ENCODE results near the gene DSCAM.
A peak's percentile ranks its signal among the peaks of the same experiment; 100 is the strongest.

The DSCAM gene

DNA sequence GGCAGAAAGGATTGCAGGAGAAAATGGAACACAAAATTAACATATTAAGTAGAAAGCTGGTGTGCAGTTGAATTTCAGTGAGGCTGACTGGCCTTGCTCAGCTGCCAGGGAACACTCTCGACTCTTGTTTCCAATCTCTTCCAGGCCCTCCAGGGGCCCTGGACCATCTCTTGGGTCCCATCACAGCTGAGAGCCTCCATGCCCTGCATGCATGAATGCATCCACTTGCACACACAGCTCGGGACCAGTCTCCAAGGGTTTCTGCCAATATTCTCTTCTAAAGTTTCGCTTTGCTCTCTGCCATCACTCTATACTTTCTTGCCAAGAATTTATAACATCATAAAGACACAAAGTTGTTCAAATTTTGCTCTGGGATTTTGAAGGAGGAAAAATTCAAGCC is 200.3 kb downstream of the DSCAM start:
- DNase-seq, result no peak

DNA sequence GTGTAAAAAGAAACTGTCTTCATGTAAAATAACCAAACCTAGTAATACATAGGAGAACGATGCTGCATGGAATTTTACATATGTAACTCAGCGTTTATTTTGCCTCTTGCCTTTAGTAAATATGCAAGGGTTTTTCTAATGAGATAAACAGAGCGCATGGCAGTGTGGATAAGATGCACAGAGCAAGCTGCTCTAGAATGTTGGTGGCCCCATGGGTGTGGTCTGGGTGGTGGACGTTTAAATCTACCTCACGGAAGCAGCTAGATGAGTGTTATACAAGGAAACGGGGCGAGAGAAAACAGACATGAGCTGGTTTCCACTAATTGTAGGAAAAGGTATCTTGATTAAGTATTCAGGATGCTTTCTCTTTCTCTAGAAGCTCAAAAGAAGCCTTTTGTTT is 205.9 kb downstream of the DSCAM start:
- DNase-seq, result no peak

DNA sequence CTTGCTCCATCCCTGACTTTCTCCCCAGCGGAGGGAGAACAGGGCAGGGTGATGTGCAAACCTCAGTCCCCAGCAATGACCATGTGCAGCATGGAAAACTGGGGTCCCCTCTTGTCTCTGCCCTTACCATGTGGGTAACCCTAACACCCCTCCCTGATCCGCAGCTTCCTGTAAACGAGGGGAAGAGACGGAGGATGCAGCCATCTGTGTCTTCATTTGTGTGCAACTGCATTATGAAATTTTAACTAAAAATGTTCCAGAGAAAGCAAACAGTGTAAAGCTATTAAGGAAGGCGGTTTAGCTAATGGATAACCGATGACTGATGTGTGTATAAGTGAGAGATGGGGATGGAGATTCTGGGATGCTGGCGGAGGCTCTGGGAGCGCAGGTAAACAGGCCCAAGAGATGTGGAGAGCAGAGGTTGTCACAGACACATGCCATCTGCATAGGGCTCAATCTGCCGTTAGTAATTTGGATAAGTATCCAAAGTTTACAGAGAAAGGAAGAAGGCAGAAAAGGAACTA is 206.6 kb downstream of the DSCAM start:
- DNase-seq, result no peak

DNA sequence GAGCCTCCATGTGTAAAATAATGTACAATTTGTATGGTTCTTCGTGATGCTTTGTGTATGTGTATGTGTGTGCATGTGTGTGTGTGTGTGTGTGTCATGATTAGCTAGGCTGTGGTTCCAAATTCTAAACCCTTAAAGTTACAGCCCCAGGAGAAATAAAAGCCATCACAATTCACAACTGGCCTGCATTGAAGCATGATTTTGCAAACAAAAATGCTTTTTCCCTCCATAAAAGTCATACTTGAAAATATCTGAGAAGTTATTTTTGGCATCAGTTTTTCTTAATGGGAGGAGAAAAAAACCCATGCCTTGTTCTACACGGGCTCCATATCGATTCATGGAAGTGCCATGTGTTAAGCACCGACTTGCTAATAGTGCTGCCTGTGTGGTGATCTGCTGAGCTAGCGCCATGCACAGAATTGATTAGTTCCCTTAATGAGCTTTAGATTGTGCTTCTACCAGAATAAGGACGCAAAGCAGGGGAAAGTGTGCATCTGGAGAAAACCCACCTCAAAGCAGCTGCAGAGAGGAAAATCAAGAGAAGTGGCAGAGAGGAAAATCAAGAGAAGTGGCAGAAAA is 207.3 kb downstream of the DSCAM start:
- no peak for DNase-seq

DNA sequence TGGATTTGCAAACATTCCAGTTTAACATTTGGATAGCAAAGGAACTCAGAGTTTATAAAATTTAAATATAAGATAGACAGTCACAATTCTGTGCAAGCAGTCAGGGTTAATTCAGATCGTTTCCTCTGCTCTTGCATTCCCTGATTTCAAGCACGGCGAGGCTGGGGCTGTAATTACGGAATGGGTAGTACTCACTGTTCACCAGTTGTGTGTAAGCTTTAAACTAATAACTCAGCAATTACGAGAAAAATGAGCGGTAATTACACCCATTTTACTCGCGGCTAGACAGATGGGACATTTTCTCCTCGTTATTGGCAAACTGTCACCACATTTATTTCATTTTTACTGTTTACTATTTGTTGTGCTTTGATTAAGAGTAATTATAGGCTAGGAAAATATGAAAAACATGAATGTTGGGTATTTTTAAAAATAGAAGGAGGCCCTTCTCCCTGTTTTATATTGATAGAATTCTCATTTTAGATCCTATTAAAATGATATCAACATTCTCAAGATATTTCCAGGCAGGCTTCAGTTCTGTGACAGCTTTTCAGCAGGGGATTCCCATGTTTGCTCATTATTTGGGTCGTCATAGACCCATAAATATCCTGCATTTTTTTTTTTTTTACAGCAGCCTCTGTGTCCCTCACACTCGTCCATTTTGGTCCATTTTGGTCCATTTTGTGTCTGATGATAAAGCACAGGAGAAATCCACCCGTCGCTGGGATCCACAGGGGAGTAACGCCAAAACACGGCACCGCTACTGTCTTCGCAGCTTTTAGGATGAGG is 208.3 kb downstream of the DSCAM start:
- DNase-seq, result no peak

DNA sequence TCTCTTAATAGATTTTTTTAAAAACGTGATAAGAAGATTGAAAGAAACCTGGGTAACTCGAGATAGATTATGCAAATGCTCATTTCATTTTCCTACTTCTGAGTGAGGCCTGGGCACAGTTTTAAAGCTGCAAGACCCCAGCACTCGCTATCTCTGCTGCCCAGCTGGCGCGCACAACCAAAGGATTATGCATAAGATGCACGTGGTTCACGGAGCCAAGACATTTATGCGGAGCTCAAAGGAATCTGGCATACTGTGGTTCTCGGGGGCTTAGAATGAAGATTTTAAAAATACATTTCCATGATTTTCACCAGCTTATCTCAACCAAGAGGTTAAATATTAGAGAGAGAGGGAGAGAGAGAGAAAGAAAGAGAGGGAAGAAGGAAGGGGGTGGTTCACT is 210.9 kb downstream of the DSCAM start:
- DNase-seq, result no peak

DNA sequence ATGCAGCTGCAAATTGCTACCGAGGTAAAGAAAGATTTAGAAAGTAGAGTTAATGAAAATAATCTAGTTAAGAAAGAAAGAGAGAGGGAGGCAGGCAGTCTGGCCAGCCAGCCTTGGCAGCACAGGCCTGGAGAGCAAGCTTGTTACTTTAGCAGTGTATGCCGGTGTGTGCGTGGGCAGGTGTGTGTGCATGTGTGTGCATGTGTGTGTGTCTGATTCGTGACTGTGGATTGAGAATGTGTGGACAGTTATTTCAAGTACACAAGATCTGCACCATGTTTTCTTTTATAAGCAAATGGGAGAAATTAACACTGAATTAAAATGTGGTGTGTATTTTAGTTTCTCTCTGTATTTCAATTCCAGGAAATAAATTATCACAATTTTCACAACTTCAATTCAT is 211.6 kb downstream of the DSCAM start:
- no peak for DNase-seq

DNA sequence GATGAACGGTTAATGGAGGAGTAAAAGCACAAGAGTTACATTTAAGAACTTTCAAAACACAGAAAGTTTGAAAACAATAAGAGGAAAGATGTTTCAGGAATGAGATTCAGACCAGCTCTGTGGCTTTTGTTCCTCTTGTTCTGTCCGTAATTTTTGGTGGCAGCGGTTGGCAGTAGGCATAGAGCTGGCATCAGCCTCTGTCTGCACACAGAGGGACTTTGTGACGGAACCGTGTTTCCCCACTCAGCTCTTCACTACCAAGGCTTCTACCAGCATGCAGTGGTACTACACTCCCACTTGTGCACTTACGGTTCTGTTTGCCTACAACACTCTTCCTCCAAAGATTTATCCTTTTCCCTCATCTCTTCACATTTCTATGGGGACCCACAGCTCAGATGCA is 212.8 kb downstream of the DSCAM start:
- no peak for DNase-seq

DNA sequence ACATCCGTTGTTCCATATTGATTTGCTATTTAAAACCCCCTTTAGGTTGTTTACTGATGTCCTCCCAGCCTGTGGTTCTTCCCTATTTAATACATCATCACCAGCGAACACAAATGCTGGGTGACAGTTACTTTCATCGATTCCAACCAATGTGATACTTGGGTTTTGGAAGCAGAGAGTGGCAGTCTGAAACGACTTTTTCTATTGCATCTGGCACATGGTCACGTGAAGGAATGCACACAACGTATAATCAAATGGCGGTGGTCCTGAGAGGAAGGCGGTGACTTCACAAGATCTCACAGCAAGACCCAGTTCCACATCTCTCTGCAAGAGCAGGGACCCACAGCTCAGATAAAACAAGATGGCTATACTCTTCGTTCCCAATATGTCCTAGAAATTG is 213.9 kb downstream of the DSCAM start:
- no peak for DNase-seq

DNA sequence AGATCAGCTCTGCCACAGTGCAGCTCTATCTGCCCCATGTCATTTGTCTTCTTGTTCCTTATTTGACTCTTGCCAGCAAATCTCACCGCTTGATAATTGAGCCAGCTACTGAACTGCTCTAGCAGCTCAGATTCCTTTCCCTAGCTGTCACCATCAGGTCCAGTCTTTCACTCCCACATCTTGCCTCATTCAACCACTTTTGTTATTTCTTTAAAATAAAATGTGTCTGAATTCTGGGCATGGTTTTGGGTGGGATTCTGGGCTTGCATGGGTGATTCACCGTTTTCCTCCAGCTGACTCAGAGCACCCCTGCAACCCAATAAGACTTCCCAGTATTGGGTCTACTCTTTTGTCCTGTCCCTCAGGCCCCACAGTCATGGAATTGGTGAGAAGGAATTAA is 215.7 kb downstream of the DSCAM start:
- DNase-seq, result peak; percentile 9

DNA sequence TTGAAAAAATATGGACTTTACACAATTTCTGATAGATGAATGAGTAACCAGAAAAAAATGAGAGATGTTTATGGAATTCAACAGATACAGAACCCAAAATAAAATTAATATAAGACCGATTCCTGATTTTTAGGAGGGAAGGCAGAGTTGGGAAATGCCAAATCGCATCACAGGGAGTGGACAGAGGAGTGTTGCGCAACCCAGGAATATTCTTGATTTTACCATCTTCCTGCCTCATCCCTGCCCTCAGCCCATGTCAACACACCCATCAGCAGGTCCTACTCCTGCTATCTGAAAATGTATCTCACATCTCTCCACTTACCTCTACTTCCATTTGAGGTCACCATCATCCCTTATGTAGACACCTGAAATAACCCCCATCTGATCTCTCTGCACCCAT is 221.0 kb downstream of the DSCAM start:
- DNase-seq, result no peak

DNA sequence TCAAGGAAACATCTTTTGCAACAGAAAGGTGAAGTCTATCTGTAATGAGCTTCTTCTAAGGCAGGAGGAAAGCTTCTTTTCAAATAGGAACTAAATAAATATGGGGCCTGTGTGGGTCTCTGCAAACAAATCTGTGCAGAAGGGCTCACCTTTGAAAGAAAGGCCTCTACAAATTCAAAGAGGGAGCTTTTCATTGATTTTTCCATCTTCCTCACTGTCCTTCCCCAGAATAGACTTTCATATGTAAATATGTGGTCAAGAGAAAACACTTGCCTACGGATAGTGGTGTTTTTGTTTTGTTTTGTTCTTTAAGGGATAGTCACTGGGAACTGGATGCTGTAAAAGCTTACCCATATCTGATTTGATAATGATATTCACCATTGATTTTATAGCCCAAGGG is 223.4 kb downstream of the DSCAM start:
- no peak for DNase-seq

DNA sequence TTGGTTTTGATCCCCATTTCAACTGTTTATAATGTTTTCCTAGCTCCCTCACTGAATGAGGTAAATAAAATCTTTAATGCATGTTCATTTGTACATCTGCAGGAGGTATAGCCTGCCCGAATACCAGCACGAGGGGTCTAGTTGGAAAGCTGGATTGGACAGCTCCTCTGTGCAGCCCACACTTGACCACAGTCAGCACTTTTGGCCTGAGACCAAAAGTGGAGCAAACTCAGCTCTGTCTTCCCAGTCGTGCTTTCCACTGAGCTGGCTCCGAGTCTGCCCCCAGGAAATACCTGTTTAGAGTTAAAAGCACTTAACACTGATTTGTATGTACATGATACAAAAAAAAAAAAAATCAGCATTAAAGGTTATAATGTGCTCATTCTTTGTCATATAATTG is 224.4 kb downstream of the DSCAM start:
- DNase-seq, result no peak

DNA sequence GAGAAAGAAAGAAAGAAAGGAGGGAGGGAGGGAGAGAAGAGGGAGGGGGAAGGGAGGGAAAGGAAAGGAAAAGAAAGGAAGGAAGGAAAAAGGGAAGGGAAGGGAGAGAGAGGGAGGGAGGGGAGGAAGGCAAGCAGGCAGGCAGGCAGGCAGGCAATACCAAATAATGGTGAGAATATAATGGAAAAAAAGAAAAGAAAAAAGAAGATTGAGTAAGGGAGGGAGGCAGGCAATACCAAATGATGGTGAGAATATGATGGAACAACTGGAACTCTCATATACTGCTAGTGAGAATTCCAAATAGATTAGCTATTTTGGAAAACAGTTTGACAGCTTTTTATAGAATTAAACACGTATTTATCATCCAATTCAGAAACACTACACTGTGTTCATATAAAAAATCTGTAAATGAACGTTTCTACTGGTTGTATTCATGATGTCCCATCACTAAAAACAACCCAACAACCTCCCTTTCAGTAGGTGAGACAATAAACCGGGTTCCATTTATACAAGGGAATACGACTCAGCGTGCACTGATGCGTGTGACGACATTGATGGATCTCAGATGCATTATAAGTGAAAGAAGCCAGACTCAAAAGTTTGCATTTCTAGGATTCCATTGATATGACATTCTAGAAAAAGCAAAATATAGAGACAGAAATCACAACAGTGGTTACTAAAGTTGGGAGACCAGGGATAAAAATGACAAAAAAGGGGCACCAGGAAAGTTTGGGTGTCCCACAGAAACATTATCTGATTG is 226.4 kb downstream of the DSCAM start:
- no peak for DNase-seq

DNA sequence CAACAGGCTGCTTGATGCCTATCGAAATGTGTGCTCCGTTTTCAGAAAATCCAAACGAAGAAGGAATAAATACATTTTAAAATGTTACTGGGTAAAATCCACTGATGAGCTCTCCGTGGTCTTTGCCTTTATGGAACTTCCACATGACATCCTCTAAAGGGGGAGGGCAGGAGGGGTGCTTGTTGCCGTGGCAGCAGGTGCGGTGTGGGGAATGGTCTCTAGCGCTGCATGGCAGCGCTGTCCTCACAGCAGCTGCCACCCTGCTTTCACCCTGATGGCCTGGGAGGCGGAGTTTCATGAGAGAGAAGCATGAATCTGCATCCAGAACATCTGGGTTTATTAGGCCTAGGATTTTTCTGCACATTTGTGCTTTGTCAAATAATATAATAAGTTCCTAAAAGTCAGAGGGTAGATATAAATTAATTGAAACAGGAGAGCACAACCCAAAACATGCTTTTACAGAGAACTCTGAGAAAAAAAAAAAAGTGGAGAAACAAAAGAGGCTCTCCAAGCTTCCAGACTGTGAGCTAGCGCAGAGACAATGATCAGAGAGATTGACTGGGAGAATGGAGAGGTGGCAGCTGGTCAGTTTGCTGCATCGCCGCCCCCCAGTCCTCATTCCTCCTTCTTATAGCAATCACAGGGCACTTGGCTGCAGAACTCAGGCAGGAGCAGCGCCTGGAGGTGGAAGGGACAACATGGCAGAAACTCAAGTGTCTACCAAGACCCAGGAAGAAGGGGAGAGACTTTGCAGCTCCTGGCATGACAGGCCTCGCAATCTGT is 228.6 kb downstream of the DSCAM start:
- no peak for DNase-seq

DNA sequence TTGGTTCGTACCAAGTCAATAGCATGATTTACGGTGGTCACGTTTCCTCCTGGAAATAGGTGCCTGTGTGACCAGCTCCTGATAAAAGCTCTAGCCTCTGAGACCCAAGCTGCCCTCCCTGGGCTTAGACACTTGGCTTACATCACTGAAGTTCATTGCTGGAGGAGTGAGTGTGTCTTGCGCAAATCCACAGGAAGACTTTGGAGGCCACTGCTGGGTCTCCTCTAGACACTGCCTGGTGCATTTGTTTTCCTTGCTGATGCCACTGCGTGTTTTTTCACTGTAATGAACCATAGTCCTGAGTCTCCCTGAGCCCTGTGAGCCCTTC is 230.6 kb downstream of the DSCAM start:
- DNase-seq, result no peak

DNA sequence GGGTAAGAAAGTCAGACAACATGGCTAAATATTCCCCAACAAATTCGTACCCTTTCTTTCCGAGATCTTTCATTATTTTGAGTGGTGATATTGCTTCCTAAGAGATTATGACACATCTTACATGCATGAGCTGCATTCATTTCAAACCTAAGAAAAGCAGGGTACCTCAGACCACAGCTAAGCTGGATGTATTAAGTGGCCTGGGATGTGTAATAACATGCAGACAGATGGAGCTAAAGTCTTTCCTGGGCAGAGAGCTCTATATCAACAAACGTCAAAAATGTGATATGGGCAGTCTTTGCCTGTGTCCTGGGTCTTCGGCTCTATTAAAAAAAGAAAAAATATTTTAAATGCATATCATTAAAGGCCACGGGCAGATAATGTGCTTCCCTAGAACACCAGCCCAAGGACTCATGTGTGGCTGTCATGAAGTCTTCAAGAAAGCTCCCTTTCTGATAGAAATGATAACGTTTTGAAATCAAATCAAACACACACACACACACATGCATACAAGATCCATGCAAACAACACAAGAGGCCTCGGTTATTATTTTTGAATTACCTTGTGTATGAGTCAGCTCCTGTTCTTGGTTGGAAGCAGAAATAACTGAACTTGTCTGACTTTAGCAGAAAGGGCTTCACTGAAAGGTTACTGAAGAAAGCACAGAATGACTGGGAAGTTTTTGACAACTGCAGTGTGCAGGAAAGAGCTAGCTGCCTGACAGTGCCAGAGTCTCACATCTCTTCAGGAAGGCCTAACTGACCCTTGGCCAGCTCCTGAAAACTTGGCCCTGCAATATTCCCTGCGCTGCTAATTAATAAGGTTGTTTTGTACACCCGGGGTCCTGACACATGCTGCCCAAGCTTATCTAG is 231.2 kb downstream of the DSCAM start:
- DNase-seq, result peak; percentile 16

DNA sequence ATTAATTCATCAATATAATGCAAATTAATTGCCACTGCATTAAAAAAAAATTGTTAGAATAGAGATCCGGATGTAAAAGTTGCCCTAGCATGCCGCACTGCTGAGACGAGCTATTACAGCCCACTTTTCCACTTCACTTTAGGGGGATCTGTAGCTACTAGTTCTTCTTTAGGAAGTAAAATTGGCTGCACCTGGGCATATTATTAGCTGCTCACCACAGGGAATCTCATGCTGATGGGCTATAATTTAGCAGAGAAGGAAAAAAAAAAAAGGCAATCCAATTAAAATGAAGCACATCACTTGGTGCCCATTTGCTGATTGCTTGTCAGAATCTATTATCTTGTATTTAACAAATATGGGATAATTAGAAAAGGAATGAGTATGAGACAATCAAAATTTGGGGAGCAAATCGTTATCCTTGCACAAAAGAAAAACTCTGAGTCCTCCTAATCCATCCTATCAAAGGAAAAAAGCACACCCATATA is 233.4 kb downstream of the DSCAM start:
- no peak for DNase-seq

DNA sequence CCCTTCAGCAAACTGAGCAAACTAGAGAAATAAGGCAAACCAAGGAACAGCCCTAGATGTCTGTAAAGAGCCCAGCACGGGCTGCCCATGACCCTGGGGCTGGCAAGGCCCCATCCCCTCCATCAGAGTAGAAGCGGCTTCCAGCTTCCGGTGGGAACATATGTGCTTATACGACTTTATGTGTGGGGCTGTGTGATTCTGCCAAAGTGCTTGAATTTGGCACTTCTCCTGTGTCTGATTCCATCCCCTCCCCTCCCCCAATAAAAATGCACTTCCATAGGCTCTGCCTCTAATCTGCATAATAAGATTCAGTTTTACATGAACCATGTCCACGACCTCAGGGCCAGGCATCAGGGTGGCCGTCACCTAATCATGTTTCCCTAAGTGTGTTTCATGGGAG is 236.6 kb downstream of the DSCAM start:
- no peak for DNase-seq

DNA sequence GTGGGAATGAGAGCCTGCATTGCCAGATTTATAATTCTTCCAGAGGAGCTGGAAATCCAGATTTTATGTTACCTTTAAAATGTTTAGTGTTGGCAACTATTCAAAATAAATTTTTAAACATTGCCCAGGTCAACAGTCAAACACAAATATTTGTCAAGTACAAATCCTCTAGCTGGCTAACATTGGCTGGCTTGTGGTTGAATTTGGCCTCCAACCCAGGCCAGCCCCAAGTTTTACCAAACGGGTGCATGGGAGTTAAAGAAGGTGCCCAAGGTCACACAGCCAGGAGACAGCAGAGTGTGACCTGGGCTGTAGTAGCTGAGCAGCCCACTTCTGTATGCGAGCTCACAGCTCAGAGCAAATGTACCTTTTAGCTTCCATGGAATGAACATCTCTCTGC is 240.6 kb downstream of the DSCAM start:
- no peak for DNase-seq

DNA sequence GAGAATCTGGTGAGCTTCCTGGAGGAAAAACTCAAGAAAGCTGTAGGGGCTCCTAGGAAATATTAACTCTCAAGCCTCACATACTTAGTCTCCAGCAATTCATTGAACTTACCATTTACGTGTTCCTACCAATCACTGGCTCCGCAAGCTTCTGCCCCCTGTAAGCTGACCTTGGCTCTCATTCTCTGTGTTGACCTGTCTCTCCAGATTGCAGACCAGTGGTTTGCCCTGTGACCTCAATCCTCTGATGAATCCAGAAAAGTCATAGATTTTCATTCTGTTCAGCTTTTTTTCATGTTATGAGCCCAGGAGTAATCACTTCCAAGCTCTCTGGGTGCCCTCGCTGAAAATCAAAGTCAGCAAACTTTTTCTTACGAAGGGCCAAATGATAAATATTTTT is 241.9 kb downstream of the DSCAM start:
- no peak for DNase-seq

DNA sequence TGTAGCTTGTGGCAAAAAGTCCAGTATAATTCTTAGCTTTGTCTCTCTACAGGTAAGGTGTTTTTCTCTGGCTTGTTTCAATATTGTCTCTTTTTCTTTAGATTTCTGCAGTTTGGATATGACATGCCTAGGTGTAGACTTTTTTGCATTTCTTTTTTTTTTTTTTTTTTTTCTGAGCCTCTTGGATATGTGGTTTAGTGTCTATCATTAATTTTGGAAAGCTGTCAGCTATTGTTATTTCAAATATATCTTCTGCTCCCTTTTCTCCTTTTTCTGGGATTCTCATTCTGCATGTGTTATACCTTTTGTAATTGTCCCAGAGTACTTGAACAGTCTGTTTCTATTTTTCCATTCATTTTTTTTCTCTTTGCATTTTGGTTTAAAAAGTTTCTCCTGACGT is 243.2 kb downstream of the DSCAM start:
- DNase-seq, result no peak
